ENCODE results near the gene CTNNA1.
A peak's percentile ranks its signal among the peaks of the same experiment; 100 is the strongest.
"Not testable (repeated sequence)": the region's sequence is repeated elsewhere in the genome, so short reads cannot be mapped to it uniquely, and the experiment has no call there.

CTNNA1 gene

GRCh38 chr5:138752341-138752950 is 779 bp upstream of the CTNNA1 start:
- no peak for DNase-seq (ENCODE audit: low read depth)
- peak overlapping the region; percentile 92 for H3K4me3 ChIP-seq (ENCODE audit: low read length)
- peak; percentile 10 for TF ChIP-seq CTCF (conservative IDR thresholded peaks at IDR 0.05; ENCODE audit: low read depth, low read length)

- DNase-seq (ENCODE audit: low read depth): peak; percentile 71
- TF ChIP-seq CTCF (conservative IDR thresholded peaks at IDR 0.05; ENCODE audit: low read depth, low read length): no peak
- peak overlapping the region; percentile 92 for H3K4me3 ChIP-seq (ENCODE audit: low read length)
Observed at GRCh38 chr5:138753794-138754698, 821 bp downstream of the CTNNA1 start.

- no peak for TF ChIP-seq CTCF (conservative IDR thresholded peaks at IDR 0.05; ENCODE audit: low read depth, low read length)
- no peak for DNase-seq (ENCODE audit: low read depth)
- peak overlapping the region; percentile 92 for H3K4me3 ChIP-seq (ENCODE audit: low read length)
Observed at GRCh38 chr5:138754699-138755057, 1.5 kb downstream of the CTNNA1 start.

- TF ChIP-seq CTCF (conservative IDR thresholded peaks at IDR 0.05; ENCODE audit: low read depth, low read length): no peak
- DNase-seq (ENCODE audit: low read depth): no peak
- peak overlapping the region; percentile 92 for H3K4me3 ChIP-seq (ENCODE audit: low read length)
Observed at GRCh38 chr5:138755084-138755748, 2.0 kb downstream of the CTNNA1 start.

- no peak for TF ChIP-seq CTCF (conservative IDR thresholded peaks at IDR 0.05; ENCODE audit: low read depth, low read length)
- DNase-seq (ENCODE audit: low read depth): no peak
- H3K4me3 ChIP-seq (ENCODE audit: low read length): no peak overlapping the region
Observed at GRCh38 chr5:138757061-138757776, 4.0 kb downstream of the CTNNA1 start.

- DNase-seq (ENCODE audit: low read depth): no peak
- no peak for TF ChIP-seq CTCF (conservative IDR thresholded peaks at IDR 0.05; ENCODE audit: low read depth, low read length)
- no peak overlapping the region for H3K4me3 ChIP-seq (ENCODE audit: low read length)
Observed at GRCh38 chr5:138760448-138761110, 7.4 kb downstream of the CTNNA1 start.

- not testable (repeated sequence) for H3K4me3 ChIP-seq (ENCODE audit: low read length); DNase-seq (ENCODE audit: low read depth)
Observed at GRCh38 chr5:138761115-138761514, 7.9 kb downstream of the CTNNA1 start.

GRCh38 chr5:138761670-138762069 is 8.4 kb downstream of the CTNNA1 start:
- not testable (repeated sequence) for H3K4me3 ChIP-seq (ENCODE audit: low read length); DNase-seq (ENCODE audit: low read depth)

Data from retinal pigment epithelial cell (primary cell).